Muscle layer of colon (tissue), 2 donors: ENCODE measurements around the gene ARHGAP25.

ENCODE experiments used
- H3K27ac ChIP-seq: one replicate; pipeline ENCODE4 v1.7.0; 2013; ENCODE audit warnings: low read depth, mild to moderate bottlenecking, low read length, moderate library complexity
- H3K27me3 ChIP-seq, 2 donors: one replicate each; pipeline ENCODE4 v1.7.0; 2013; ENCODE audit warnings: low read length in 2 of 2, mild to moderate bottlenecking in 2 of 2; ENCODE audit not compliant: insufficient read depth in 2 of 2, control insufficient read depth in 1 of 2
- H3K36me3 ChIP-seq: one replicate; pipeline ENCODE4 v1.7.0; 2013; ENCODE audit warnings: mild to moderate bottlenecking, low read length; ENCODE audit not compliant: insufficient read depth
- H3K4me1 ChIP-seq: one replicate; pipeline ENCODE4 v1.7.0; 2013; ENCODE audit warnings: mild to moderate bottlenecking, low read length; ENCODE audit not compliant: insufficient read depth
- H3K4me3 ChIP-seq, 2 donors: one replicate each; pipeline ENCODE4 v1.7.0; 2013; ENCODE audit warnings: low read length in 2 of 2, low read depth in 1 of 2, mild to moderate bottlenecking in 1 of 2, moderate library complexity in 1 of 2
- H3K9ac ChIP-seq: one replicate; pipeline ENCODE4 v1.7.0; 2013; ENCODE audit warnings: low read length
- H3K9me3 ChIP-seq: one replicate; pipeline ENCODE4 v1.7.0; 2013; ENCODE audit warnings: mild to moderate bottlenecking, low read length
- donor health status: abdominal sarcoma.
- donor health status: Adenocarcinoma of cecum.

Gene ARHGAP25

DNA sequence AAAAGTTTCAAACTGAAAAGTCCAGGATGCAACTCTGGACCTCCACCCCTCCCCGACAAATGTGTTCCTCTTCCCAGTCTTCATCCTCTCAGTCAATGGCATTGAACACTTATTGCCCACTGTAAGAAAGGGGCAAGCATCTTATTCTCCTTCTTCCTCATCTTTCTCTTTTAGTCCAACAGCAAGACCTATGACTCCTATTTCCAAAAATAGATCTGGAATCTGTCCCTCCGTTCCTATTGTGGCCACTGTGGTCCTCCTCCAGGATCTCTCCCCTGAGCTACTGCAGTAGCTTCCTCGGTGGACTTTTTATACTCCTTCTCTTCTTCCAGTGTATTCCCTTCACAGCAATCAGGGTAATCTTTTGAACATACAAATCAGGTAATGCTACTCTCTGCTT lies 28.0 kb upstream of the ARHGAP25 start:
- H3K9me3 ChIP-seq = no peaks in the 10 kb centered on the region
- H3K4me3 ChIP-seq = no peak overlapping the region
- no peaks in the 10 kb centered on the region for H3K27me3 ChIP-seq
- H3K27ac ChIP-seq = no peak overlapping the region
- no peak overlapping the region for H3K9ac ChIP-seq
- no peaks in the 10 kb centered on the region for H3K36me3 ChIP-seq
- no peaks in the 10 kb centered on the region for H3K4me1 ChIP-seq

DNA sequence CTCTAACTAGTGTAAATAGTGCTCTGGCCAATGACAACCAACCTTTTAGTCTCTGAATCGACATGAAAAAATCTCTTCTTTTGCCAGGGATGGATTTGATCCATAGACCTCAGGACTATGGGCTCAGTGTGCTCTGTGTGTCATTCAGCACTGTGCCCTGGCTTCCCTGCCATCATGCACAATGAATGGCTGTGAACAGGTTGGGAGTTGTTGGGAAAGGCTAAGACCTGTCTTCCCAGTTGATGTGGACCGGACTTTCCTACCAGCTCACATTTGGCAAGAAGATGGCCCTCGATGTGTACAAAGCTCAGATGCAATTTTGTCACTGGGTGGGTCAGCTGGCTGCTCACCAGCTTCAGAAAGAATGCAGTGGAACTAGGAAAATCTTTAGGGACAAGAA lies 26.0 kb upstream of the ARHGAP25 start:
- Histone ChIP-seq H3K9me3 (no peaks in the 10 kb centered on the region), H3K4me1 (no peaks in the 10 kb centered on the region)

DNA sequence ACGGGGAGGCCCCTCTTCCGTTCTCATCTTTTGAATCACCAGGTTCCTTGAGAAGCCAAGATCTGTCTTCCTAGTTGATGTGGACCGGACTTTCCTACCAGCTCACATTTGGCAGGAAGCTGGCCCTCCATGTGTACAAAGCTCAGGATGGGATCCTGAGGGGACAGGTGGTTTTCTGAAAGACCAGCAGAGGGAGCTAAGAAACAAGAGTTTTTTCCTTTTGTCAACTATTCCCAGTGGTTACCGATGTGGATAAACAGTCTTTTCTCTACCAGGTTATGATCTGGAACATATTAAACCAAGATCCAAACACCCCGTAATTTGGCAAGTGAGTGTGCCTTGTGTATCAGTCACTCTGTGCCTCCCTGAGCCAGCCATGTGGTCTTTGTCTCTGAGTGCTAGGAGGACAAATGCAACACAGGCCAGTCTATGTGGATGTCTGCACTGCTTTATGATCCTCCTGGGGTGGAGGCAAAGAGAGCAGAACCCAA lies 25.1 kb upstream of the ARHGAP25 start:
- no peak overlapping the region for H3K27ac ChIP-seq
- no peaks in the 10 kb centered on the region for H3K9me3 ChIP-seq
- H3K4me3 ChIP-seq = no peak overlapping the region
- H3K4me1 ChIP-seq = no peaks in the 10 kb centered on the region
- no peak overlapping the region for H3K9ac ChIP-seq
- H3K27me3 ChIP-seq = no peaks in the 10 kb centered on the region
- no peaks in the 10 kb centered on the region for H3K36me3 ChIP-seq

More for the DNA sequence above, 26.0 kb upstream of the ARHGAP25 start:
- H3K36me3 ChIP-seq = no peaks in the 10 kb centered on the region
- H3K27ac ChIP-seq = no peak overlapping the region
- H3K27me3 ChIP-seq = no peaks in the 10 kb centered on the region
- no peak overlapping the region for H3K4me3 ChIP-seq
- H3K9ac ChIP-seq = no peak overlapping the region

DNA sequence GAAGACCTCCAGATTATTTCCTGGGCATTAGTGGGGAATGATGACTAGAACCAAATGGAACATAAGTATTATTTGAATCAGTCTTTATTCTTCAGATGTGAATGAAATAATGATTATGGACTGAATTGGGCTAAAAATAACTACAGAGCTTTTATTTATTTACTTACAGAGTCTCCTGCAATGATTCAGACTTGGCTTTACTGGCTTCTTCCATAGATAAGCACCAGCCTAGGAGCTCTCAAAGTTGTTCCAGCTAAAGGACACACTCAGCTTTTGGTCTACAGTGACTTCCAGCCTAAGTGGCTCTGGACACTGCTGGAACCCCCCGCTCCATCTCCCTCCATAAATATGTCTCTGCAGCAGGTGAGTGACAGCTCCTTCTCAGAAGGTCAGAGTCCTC lies 24.3 kb upstream of the ARHGAP25 start:
- Histone ChIP-seq H3K9me3 (no peaks in the 10 kb centered on the region), H3K4me3 (no peak overlapping the region), H3K9ac (no peak overlapping the region), H3K36me3 (no peaks in the 10 kb centered on the region), H3K4me1 (no peaks in the 10 kb centered on the region), H3K27me3 (no peaks in the 10 kb centered on the region), H3K27ac (no peak overlapping the region)

- Histone ChIP-seq H3K4me3 (no peak overlapping the region), H3K9me3 (no peaks in the 10 kb centered on the region), H3K36me3 (no peaks in the 10 kb centered on the region), H3K9ac (no peak overlapping the region), H3K27ac (no peak overlapping the region), H3K4me1 (no peaks in the 10 kb centered on the region), H3K27me3 (no peaks in the 10 kb centered on the region)
Observed at GRCh38 chr2:68710756-68711155, 23.9 kb upstream of the ARHGAP25 start.

- no peaks in the 10 kb centered on the region for H3K36me3 ChIP-seq
- no peaks in the 10 kb centered on the region for H3K4me1 ChIP-seq
- H3K9ac ChIP-seq = no peak overlapping the region
- H3K4me3 ChIP-seq = no peak overlapping the region
- H3K9me3 ChIP-seq = no peaks in the 10 kb centered on the region
- H3K27me3 ChIP-seq = no peaks in the 10 kb centered on the region
- H3K27ac ChIP-seq = no peak overlapping the region
Observed at GRCh38 chr2:68714866-68715265, 19.7 kb upstream of the ARHGAP25 start.

DNA sequence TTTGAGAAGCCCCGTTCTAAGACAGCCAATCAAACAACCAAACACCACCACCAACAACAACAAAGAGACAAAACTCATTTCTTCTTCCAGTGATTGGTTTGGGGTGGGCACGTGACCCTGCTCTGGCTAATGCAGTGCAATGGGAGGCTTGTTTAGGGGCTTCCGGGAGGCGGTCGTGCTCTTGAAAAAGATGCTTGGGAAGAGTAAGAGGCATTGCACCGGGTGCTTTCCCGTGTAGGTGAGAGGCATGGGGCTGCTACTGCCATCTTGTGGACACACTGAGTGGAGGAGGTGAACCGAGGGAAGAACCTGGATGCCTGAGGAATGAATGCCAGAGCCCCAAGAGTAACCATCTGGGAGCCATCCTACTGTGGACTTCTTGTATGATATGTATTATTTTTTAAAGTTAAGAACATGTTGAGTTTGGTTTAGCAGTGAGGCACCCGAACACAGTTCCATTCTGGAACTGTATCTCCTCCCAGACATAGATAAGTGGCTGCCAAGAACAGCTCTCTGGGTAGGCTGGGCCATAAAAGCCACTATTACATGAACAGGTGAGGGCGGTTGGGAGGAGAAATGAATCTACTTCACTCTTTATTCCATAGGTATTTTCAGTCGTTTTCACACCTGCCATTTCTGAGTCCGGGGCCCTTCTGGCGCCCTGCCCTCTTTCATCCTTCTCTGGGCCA lies 19.1 kb upstream of the ARHGAP25 start:
- no peaks in the 10 kb centered on the region for H3K4me1 ChIP-seq
- H3K4me3 ChIP-seq = no peak overlapping the region
- no peaks in the 10 kb centered on the region for H3K36me3 ChIP-seq
- no peaks in the 10 kb centered on the region for H3K9me3 ChIP-seq
- no peak overlapping the region for H3K9ac ChIP-seq
- no peaks in the 10 kb centered on the region for H3K27me3 ChIP-seq
- H3K27ac ChIP-seq = no peak overlapping the region

DNA sequence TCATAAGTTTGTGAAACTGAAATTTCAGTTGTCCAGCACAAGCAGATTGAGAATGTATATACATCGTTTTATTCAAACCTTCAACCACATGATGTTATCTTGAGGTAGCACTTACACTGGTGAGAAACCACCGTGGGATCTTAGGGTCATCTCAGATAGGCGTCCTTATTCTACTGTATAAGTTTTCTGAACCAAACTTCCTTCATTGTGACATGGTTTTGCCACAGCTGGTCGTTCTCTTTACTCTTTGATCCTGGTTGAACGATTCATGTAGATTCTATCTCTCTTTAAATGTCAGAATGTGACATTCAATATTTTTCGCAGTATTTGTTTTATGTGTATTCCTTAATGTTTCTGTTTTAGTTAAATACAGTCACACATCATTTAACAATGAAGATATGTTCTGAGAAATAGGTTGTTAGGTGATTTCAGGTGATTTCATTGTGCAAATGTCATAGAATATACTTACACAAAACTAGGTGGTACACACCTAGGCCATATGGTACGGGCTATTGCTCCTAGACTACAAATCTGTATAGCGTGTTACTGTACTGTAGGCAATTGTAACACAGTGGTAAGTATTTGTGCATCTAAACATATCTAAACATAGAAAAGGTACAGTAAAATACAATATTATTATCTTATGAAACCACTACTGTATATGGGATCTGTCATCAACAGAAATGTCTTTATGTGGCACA lies 17.9 kb upstream of the ARHGAP25 start:
- no peaks in the 10 kb centered on the region for H3K4me1 ChIP-seq
- H3K27me3 ChIP-seq = no peaks in the 10 kb centered on the region
- no peaks in the 10 kb centered on the region for H3K9me3 ChIP-seq

GRCh38 chr2:68717305-68717661 lies 17.3 kb upstream of the ARHGAP25 start:
- H3K4me3 ChIP-seq = no peak overlapping the region
- H3K27me3 ChIP-seq = no peaks in the 10 kb centered on the region
- no peak overlapping the region for H3K9ac ChIP-seq
- no peaks in the 10 kb centered on the region for H3K4me1 ChIP-seq
- H3K27ac ChIP-seq = no peak overlapping the region
- H3K9me3 ChIP-seq = no peaks in the 10 kb centered on the region
- H3K36me3 ChIP-seq = no peaks in the 10 kb centered on the region

More for the DNA sequence above, 17.9 kb upstream of the ARHGAP25 start:
- no peak overlapping the region for H3K27ac ChIP-seq
- no peaks in the 10 kb centered on the region for H3K36me3 ChIP-seq
- H3K9ac ChIP-seq = no peak overlapping the region
- H3K4me3 ChIP-seq = no peak overlapping the region

- no peaks in the 10 kb centered on the region for H3K4me1 ChIP-seq
- no peaks in the 10 kb centered on the region for H3K27me3 ChIP-seq
- H3K36me3 ChIP-seq = no peaks in the 10 kb centered on the region
- H3K4me3 ChIP-seq = no peak overlapping the region
- H3K9ac ChIP-seq = no peak overlapping the region
- H3K9me3 ChIP-seq = no peaks in the 10 kb centered on the region
- H3K27ac ChIP-seq = no peak overlapping the region
Observed at GRCh38 chr2:68719912-68720311, 14.7 kb upstream of the ARHGAP25 start.

DNA sequence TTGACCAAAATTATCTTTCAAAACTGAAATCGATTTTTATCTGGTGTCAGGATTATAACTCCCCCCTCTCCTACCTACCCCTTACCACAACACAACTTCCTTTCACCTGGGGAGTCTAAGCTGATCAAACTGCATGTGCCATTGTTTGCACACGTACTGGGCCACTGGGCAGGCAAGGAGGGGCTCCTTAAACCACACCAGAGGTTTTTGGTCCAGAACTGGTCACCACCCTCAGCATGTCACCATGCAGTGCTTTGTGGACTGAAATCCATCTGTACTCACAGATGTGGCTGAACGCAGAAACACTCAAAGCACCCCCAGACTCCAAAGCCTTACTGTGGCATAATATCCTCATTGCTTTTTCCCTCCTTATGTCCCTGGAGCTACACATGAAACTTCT lies 13.9 kb upstream of the ARHGAP25 start:
- H3K9me3 ChIP-seq = no peaks in the 10 kb centered on the region
- no peak overlapping the region for H3K9ac ChIP-seq
- H3K4me1 ChIP-seq = no peaks in the 10 kb centered on the region
- H3K36me3 ChIP-seq = no peaks in the 10 kb centered on the region
- H3K27ac ChIP-seq = no peak overlapping the region
- no peak overlapping the region for H3K4me3 ChIP-seq
- H3K27me3 ChIP-seq = no peaks in the 10 kb centered on the region
